Esophagus muscularis mucosa (tissue), 4 donors: ENCODE data around the gene NUP58. TPM values are rescaled to one million over a fixed set of nuclear protein-coding genes. Genes with fewer than 3 reads are reported as not detected.

Experiments used
- DNase-seq: peaks from one replicate; pipeline ENCODE4 v3.0.0-alpha.2; 2017; ENCODE audit errors: extremely low spot score
- H3K27ac ChIP-seq, 4 donors: fragments of 200-600 bp; sonication (generic); replicated peaks in 1 of 4; 1 replicate in 3 of 4; 2 replicates in 1 of 4; pipeline ENCODE4 v1.5.1; 2016 to 2019; ENCODE audit warnings: mild to moderate bottlenecking in 1 of 4
- H3K27me3 ChIP-seq, 4 donors: fragments of 200-600 bp; sonication (generic); one replicate each; pipeline versions ENCODE4 v1.5.1 to v1.6.0; 2016 to 2019
- H3K36me3 ChIP-seq, 4 donors: fragments of 200-600 bp; sonication (generic); one replicate each; pipeline ENCODE4 v1.5.1; 2016 to 2019
- H3K4me1 ChIP-seq, 4 donors: fragments of 200-600 bp; sonication (generic); one replicate each; pipeline ENCODE4 v1.5.1; 2016 to 2019
- H3K4me3 ChIP-seq, 4 donors: fragments of 200-600 bp; sonication (generic); 1 replicate in 2 of 4; 2 replicates in 2 of 4; pipeline ENCODE4 v1.5.1; 2016 to 2019; ENCODE audit warnings: mild to moderate bottlenecking in 4 of 4, moderate library complexity in 1 of 4
- H3K9me3 ChIP-seq, 4 donors: fragments of 200-600 bp; sonication (generic); 1 replicate in 3 of 4; 2 replicates in 1 of 4; pipeline ENCODE4 v1.5.1; 2016 to 2019
- CTCF ChIP-seq, 3 experiments: fragments of 200-600 bp in 2 of 3; fragments of 450-650 bp in 1 of 3; sonication (generic) in 2 of 3; IDR thresholded peaks; one replicate each; pipeline ENCODE4 v1.5.1; 2017 to 2019; ENCODE audit warnings: antibody characterized with exemption in 3 of 3, mild to moderate bottlenecking in 2 of 3, moderate library complexity in 1 of 3
- EP300 ChIP-seq: sonication (generic); formaldehyde crosslinking; IDR thresholded peaks from one replicate; pipeline ENCODE4 v1.6.1; 2017; ENCODE audit warnings: antibody characterized with exemption
- POLR2A ChIP-seq: fragments of 450-650 bp; IDR thresholded peaks from one replicate; pipeline ENCODE4 v1.6.1; 2017; ENCODE audit warnings: antibody characterized with exemption, moderate library complexity, mild to moderate bottlenecking, low read depth
- POLR2AphosphoS5 ChIP-seq, 2 donors: sonication (generic); formaldehyde crosslinking; IDR thresholded peaks; one replicate each; pipeline ENCODE4 v1.6.1; 2017; ENCODE audit warnings: antibody characterized with exemption in 2 of 2
- WGBS: methylation state at CpG from one replicate; pipeline ENCODE4 v1.1.5; 2018; 5-methylcytosine and 5-hydroxymethylcytosine counted together
- intact Hi-C: fragments of 100-400 bp; cut with DNase I; formaldehyde crosslinking; loops from one replicate; pipeline ENCODE4 v1.15.1; 2023
- total RNA-seq, 4 donors: library from RNA; depleted of rRNA; stranded (reverse); fragments of >200 nt; gene quantifications; one replicate each; pipeline versions ENCODE4 v1.1.0 to v1.2.1, GENCODE V29; 2016

The NUP58 gene
- total RNA-seq, 4 donors from 2014 or later = 33.8 to 62.3 (median 44.4) TPM

- no peak for TF ChIP-seq EP300
- no peak for TF ChIP-seq POLR2AphosphoS5 (IDR thresholded peaks at IDR 0.05)
- TF ChIP-seq CTCF (IDR thresholded peaks at IDR 0.05) = no peak
- no peak for TF ChIP-seq POLR2A
- intact Hi-C loops = no loop called here
- H3K4me3 ChIP-seq = no peak overlapping the region
- H3K27ac ChIP-seq = no peak overlapping the region
- no peaks in the 10 kb centered on the region for H3K36me3 ChIP-seq
- no peaks in the 10 kb centered on the region for H3K9me3 ChIP-seq
- WGBS = 80% methylated on average over 7 of the region's 7 CpGs
- H3K27me3 ChIP-seq = peaks cover 0 to 6% (median 0%) of the 10 kb centered on the region in 4 donors
- no peak for DNase-seq
- no peaks in the 10 kb centered on the region for H3K4me1 ChIP-seq
Observed at GRCh38 chr13:25380741-25381324, 79.4 kb downstream of the NUP58 start.

GRCh38 chr13:25384758-25385410 is 83.5 kb downstream of the NUP58 start:
- Histone ChIP-seq H3K4me1 (no peaks in the 10 kb centered on the region), H3K4me3 (no peak overlapping the region), H3K27ac (no peak overlapping the region), H3K27me3 (peaks cover 0 to 19% (median 0%) of the 10 kb centered on the region in 4 donors), H3K9me3 (no peaks in the 10 kb centered on the region), H3K36me3 (no peaks in the 10 kb centered on the region)
- DNase-seq = no peak
- WGBS = 57% methylated on average over 4 of the region's 4 CpGs
- TF ChIP-seq EP300 (no peak), CTCF (IDR thresholded peaks at IDR 0.05) (no peak), POLR2AphosphoS5 (IDR thresholded peaks at IDR 0.05) (no peak), POLR2A (no peak)
- intact Hi-C loops = no loop called here

- no peaks in the 10 kb centered on the region for H3K36me3 ChIP-seq
- H3K4me1 ChIP-seq = no peaks in the 10 kb centered on the region
- 82% methylated on average over 4 of the region's 4 CpGs for WGBS
- no peak for DNase-seq
- peaks cover 0 to 14% (median 0%) of the 10 kb centered on the region in 4 donors for H3K27me3 ChIP-seq
- intact Hi-C loops = no loop called here
- H3K27ac ChIP-seq = no peak overlapping the region
- no peak overlapping the region for H3K4me3 ChIP-seq
- TF ChIP-seq POLR2AphosphoS5 (IDR thresholded peaks at IDR 0.05) = no peak
- no peak for TF ChIP-seq CTCF (IDR thresholded peaks at IDR 0.05)
- no peak for TF ChIP-seq EP300
- no peak for TF ChIP-seq POLR2A
- no peaks in the 10 kb centered on the region for H3K9me3 ChIP-seq
Observed at GRCh38 chr13:25391932-25392331, 90.5 kb downstream of the NUP58 start.

Other genes starting within 250 kb of the NUP58 start
- gene PABPC3, start 205.5 kb upstream of the NUP58 start, total RNA-seq = under 1 TPM in 3 of 4 donors, not detected in 1; under 0.01 to 0.17 (median 0.11) TPM
- gene AMER2, start 129.3 kb upstream of the NUP58 start, total RNA-seq = under 1 TPM in 2 of 4 donors, not detected in 2; under 0.01 to 0.17 TPM
- gene MTMR6, start 14.1 kb upstream of the NUP58 start, total RNA-seq = 10 to 100 TPM; 19.9 to 28.4 (median 23.6) TPM
- under 1 TPM; 0.29 to 0.65 (median 0.46) TPM for gene ATP8A2, start 70.3 kb downstream of the NUP58 start, total RNA-seq